Stimulated activated CD4-positive, alpha-beta T cell treated with anti-CD3 and anti-CD28 coated beads, TNF-alpha, amount 100 ng/mL, for 4 hours (primary cell): ENCODE data around the gene PSMD2.

Experiments used
- DNase-seq, 3 experiments: peaks; one replicate each; pipeline ENCODE4 v3.0.0-alpha.2; 2020; ENCODE audit warnings: low read depth in 3 of 3

The PSMD2 gene

GRCh38 chr3:184316792-184317191, 17.8 kb downstream of the PSMD2 start:
- no peak for DNase-seq

- no peak for DNase-seq
Observed at GRCh38 chr3:184317201-184317600, 18.2 kb downstream of the PSMD2 start.

- peak in 1 of 3 experiments; percentile 46 for DNase-seq
Observed at GRCh38 chr3:184320104-184320445, 21.0 kb downstream of the PSMD2 start.

- DNase-seq, result no peak
Observed at GRCh38 chr3:184321666-184322065, 22.6 kb downstream of the PSMD2 start.

GRCh38 chr3:184322731-184323487, 23.9 kb downstream of the PSMD2 start:
- no peak for DNase-seq

- DNase-seq, result no peak
Observed at GRCh38 chr3:184323696-184324095, 24.7 kb downstream of the PSMD2 start.

- no peak for DNase-seq
Observed at GRCh38 chr3:184325269-184325668, 26.2 kb downstream of the PSMD2 start.

GRCh38 chr3:184325715-184326369, 26.8 kb downstream of the PSMD2 start:
- peak in 2 of 3 experiments; percentile 23 to 42 for DNase-seq

GRCh38 chr3:184327171-184327570, 28.1 kb downstream of the PSMD2 start:
- no peak for DNase-seq

- DNase-seq, result no peak
Observed at GRCh38 chr3:184328516-184328915, 29.5 kb downstream of the PSMD2 start.

GRCh38 chr3:184332370-184333090, 33.5 kb downstream of the PSMD2 start:
- no peak for DNase-seq

GRCh38 chr3:184333190-184333589, 34.1 kb downstream of the PSMD2 start:
- DNase-seq, result no peak

GRCh38 chr3:184333700-184334099, 34.7 kb downstream of the PSMD2 start:
- no peak for DNase-seq

GRCh38 chr3:184334470-184335158, 35.6 kb downstream of the PSMD2 start:
- no peak for DNase-seq

GRCh38 chr3:184335291-184335660, 36.2 kb downstream of the PSMD2 start:
- no peak for DNase-seq

GRCh38 chr3:184335661-184336546, 36.9 kb downstream of the PSMD2 start:
- peak; percentile 80 to 91 (median 85) for DNase-seq

GRCh38 chr3:184336547-184337398, 37.7 kb downstream of the PSMD2 start:
- no peak for DNase-seq

- no peak for DNase-seq
Observed at GRCh38 chr3:184337399-184337714, 38.3 kb downstream of the PSMD2 start, which contains the start of gene FAM131A. TSS of gene FAM131A (plus strand) at chr3:184337600. CDS start at chr3:184337631, 31 bp downstream.

- no peak for DNase-seq
Observed at GRCh38 chr3:184337981-184338380, 38.9 kb downstream of the PSMD2 start.

- no peak for DNase-seq
Observed at GRCh38 chr3:184338511-184338945, 39.5 kb downstream of the PSMD2 start.
